HepG2 (cell line): ENCODE measurements around the gene HES6. TPM values are rescaled to one million over a fixed set of nuclear protein-coding genes. Genes with fewer than 3 reads are reported as not detected.
A peak's percentile ranks its signal among the peaks of the same experiment; 100 is the strongest.

Source experiments
- JARID2 ChIP-seq: sonication (generic); formaldehyde crosslinking; IDR thresholded peaks from 2 replicates; pipeline ENCODE4 v1.8.1; 2023; ENCODE audit warnings: missing genetic modification reagents, inconsistent platforms; ENCODE audit not compliant: insufficient replicate concordance
- LCORL ChIP-seq, 2 experiments: fragments of 450-650 bp in 1 of 2; sonication (generic) in 1 of 2; formaldehyde crosslinking in 1 of 2; IDR thresholded peaks; 2 replicates each; pipeline versions ENCODE4 v1.5.0 to v1.6.1; 2017 to 2020; ENCODE audit warnings: antibody characterized with exemption in 1 of 2, missing genetic modification reagents in 1 of 2
- MLXIP ChIP-seq: sonication (generic); formaldehyde crosslinking; IDR thresholded peaks from 2 replicates; pipeline ENCODE4 v1.9.0; 2021; ENCODE audit warnings: missing genetic modification reagents, borderline replicate concordance
- MZF1 ChIP-seq: sonication (generic); formaldehyde crosslinking; IDR thresholded peaks from 2 replicates; pipeline ENCODE4 v1.8.1; 2023; ENCODE audit warnings: mild to moderate bottlenecking, missing genetic modification reagents, borderline replicate concordance
- NCOA1 ChIP-seq: sonication (generic); formaldehyde crosslinking; IDR thresholded peaks from 2 replicates; pipeline ENCODE4 v1.9.0; 2021; ENCODE audit warnings: missing genetic modification reagents
- NFYB ChIP-seq: sonication (generic); formaldehyde crosslinking; IDR thresholded peaks from 2 replicates; pipeline ENCODE4 v1.4.0; 2020; ENCODE audit warnings: missing genetic modification reagents
- PHF5A ChIP-seq: IDR thresholded peaks from one replicate; pipeline ENCODE4 v1.6.1; 2018; ENCODE audit warnings: low read depth, missing genetic modification reagents; ENCODE audit not compliant: unreplicated experiment
- POLR2A ChIP-seq, 2 experiments: IDR thresholded peaks; 2 replicates each; pipeline ENCODE4 v1.6.1; 2011; ENCODE audit warnings: low read depth in 2 of 2, low read length in 2 of 2, mild to moderate bottlenecking in 1 of 2, moderate library complexity in 1 of 2; ENCODE audit not compliant: insufficient read depth in 1 of 2
- TBX3 ChIP-seq: fragments of 450-650 bp; IDR thresholded peaks from 2 replicates; pipeline ENCODE4 v1.6.1; 2017; ENCODE audit warnings: antibody characterized with exemption, mild to moderate bottlenecking, inconsistent platforms, borderline replicate concordance
- TRIM22 ChIP-seq: fragments of 450-650 bp; IDR thresholded peaks from 2 replicates; pipeline ENCODE4 v1.6.1; 2017
- ZBTB8A ChIP-seq: sonication (generic); formaldehyde crosslinking; IDR thresholded peaks from 2 replicates; pipeline ENCODE4 v1.4.0; 2020; ENCODE audit warnings: mild to moderate bottlenecking, low read depth, missing genetic modification reagents, borderline replicate concordance
- ZNF207 ChIP-seq: fragments of 450-650 bp; IDR thresholded peaks from 2 replicates; pipeline ENCODE4 v1.6.1; 2016; ENCODE audit warnings: antibody characterized with exemption, borderline replicate concordance
- ZNF253 ChIP-seq: sonication (generic); formaldehyde crosslinking; IDR thresholded peaks from 2 replicates; pipeline ENCODE4 v1.8.0; 2022; ENCODE audit warnings: mild to moderate bottlenecking, missing genetic modification reagents, borderline replicate concordance
- ZNF282 ChIP-seq: fragments of 450-650 bp; IDR thresholded peaks from 2 replicates; pipeline ENCODE4 v1.6.1; 2018; ENCODE audit not compliant: partially characterized antibody
- ZNF337 ChIP-seq: sonication (generic); formaldehyde crosslinking; IDR thresholded peaks from 2 replicates; pipeline ENCODE4 v1.5.1; 2020; ENCODE audit warnings: missing genetic modification reagents, low read depth, mild to moderate bottlenecking, borderline replicate concordance
- ZNF451 ChIP-seq: sonication (generic); formaldehyde crosslinking; IDR thresholded peaks from 2 replicates; pipeline ENCODE4 v1.5.0; 2020; ENCODE audit warnings: mild to moderate bottlenecking, missing genetic modification reagents
- ZNF563 ChIP-seq: sonication (generic); formaldehyde crosslinking; IDR thresholded peaks from 2 replicates; pipeline ENCODE4 v1.8.0; 2022; ENCODE audit warnings: mild to moderate bottlenecking, moderate library complexity, missing genetic modification reagents
- ZNF616 ChIP-seq: sonication (generic); formaldehyde crosslinking; IDR thresholded peaks from 2 replicates; pipeline ENCODE4 v1.5.0; 2020; ENCODE audit warnings: low read depth, mild to moderate bottlenecking, missing genetic modification reagents
- polyA plus RNA-seq, 8 experiments: library from polyadenylated mRNA; depleted of rRNA in 3 of 8; stranded (reverse) in 7 of 8; unstranded in 1 of 8; fragments of >200 nt; fragmentation: Illumina TruSeq in 4 of 8; extraction: Trizol in 4 of 8; gene quantifications; 2 replicates each; pipeline versions ENCODE4 v1.2.1 to v1.2.3, GENCODE V29; 2011 to 2016; ENCODE audit warnings: low read depth in 4 of 8, missing spikeins in 1 of 8, mixed read lengths in 1 of 8; ENCODE audit not compliant: insufficient read depth in 1 of 8
- total RNA-seq, 5 experiments: library from RNA; depleted of rRNA; stranded (reverse); fragments of >200 nt; fragmentation: Illumina TruSeq; extraction: Trizol; gene quantifications; 2 replicates each; pipeline ENCODE4 v1.2.3, GENCODE V29; 2016; ENCODE audit warnings: low read depth in 1 of 5
- TF ChIP-seq, protein P1 (sequence below): sonication (generic); formaldehyde crosslinking; IDR thresholded peaks from 2 replicates; pipeline ENCODE4 v1.8.0; 2022; ENCODE audit warnings: low read depth, missing genetic modification reagents
- TF ChIP-seq, protein P2 (sequence below): sonication (generic); formaldehyde crosslinking; IDR thresholded peaks from 2 replicates; pipeline ENCODE4 v1.4.0; 2020; ENCODE audit warnings: missing genetic modification reagents, mild to moderate bottlenecking, borderline replicate concordance

The HES6 gene
- total and polyA plus RNA-seq, 2 of the 13 experiments (the other 11 are each of a cell fraction or from before 2014, with no cell fraction given), result 19.5 to 82.8 TPM

DNA sequence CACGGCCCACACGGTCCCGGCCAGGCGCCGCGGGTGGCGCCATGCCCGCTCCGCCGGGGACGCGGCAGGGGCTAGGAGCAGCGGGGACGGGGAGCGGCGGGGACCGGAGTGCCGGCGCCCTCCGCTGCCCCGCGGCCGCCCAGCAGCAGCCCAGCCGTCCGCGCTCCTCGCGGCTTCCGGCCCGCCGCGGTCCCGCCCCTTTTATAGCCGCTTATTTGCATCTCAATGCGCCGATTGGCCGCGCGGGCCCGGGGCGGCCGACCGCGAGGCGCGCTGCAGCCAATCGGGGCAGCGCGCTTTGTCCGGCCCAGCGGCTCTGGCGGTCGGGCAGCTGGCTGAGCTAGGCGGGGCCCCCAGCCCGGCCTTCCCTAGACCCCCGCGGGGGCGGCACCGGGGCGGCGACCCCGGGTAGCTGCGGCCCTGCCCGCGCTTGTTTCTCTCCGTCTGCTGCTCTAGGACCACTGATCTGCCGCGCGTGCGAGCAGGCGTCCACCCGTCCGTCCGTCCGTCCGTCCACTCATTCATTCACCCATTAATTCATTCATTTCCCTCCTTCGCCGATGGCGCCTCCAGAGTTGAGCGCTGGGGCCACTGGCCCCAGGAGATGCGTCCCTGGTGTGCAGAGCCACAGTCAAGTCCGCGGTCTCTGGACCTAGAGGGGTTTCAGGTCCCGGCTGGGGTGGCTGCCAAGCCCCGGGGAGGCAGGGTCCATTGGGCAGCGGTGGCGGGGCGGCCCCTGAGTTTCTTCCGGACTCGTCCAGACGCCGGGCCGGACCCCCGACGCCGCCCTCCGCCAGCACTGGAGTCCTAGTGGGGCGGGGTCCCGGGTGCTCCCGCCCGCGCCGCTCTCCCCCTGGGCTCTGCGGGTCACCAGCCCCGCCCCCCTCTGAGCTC lies at the start of gene HES6 (continued):
- TF ChIP-seq ZNF282 (no peak), NFYB (CRISPR knock-in tag) (peak; percentile 84), ZBTB8A (CRISPR knock-in tag) (no peak), ZNF207 (no peak), ZNF451 (CRISPR knock-in tag) (peak; percentile 75; the same call in 1 of the 2 replicates), TRIM22 (no peak), LCORL (IDR thresholded peaks at IDR 0.05) (no peak), LCORL (CRISPR knock-in tag; IDR thresholded peaks at IDR 0.05) (peak; percentile 37; the same call in 1 of the 2 replicates), JARID2 (CRISPR knock-in tag) (no peak), MLXIP (0 out of 2 replicates have a peak, but pooled peaks have one; percentile 40), ZNF253 (no peak; the same call in 1 of the 2 replicates), TBX3 (no peak), ZNF337 (CRISPR knock-in tag) (no peak), NCOA1 (CRISPR knock-in tag) (no peak; the same call in 1 of the 2 replicates), ZNF563 (peak; percentile 33), ZNF616 (CRISPR knock-in tag) (peak; percentile 79; the same call in 1 of the 2 replicates), PHF5A (CRISPR knock-in tag) (no peak), MZF1 (no peak), POLR2A (IDR thresholded peaks at IDR 0.05; ENCODE audit: insufficient read depth in 1 of 2, low read depth in 2 of 2, low read length in 2 of 2) (peak in 1 of 2 experiments; percentile 95; a peak in 2 of 4 replicates)
- TF ChIP-seq, protein P1, sequence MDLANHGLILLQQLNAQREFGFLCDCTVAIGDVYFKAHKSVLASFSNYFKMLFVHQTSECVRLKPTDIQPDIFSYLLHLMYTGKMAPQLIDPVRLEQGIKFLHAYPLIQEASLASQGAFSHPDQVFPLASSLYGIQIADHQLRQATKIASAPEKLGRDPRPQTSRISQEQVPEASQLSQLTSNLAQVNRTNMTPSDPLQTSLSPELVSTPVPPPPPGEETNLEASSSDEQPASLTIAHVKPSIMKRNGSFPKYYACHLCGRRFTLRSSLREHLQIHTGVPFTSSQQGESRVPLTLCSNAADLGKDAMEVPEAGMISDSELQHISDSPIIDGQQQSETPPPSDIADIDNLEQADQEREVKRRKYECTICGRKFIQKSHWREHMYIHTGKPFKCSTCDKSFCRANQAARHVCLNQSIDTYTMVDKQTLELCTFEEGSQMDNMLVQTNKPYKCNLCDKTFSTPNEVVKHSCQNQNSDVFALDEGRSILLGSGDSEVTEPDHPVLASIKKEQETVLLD (CRISPR knock-in tag), result peak; percentile 78; the same call in 1 of the 2 replicates
- TF ChIP-seq, protein P2, sequence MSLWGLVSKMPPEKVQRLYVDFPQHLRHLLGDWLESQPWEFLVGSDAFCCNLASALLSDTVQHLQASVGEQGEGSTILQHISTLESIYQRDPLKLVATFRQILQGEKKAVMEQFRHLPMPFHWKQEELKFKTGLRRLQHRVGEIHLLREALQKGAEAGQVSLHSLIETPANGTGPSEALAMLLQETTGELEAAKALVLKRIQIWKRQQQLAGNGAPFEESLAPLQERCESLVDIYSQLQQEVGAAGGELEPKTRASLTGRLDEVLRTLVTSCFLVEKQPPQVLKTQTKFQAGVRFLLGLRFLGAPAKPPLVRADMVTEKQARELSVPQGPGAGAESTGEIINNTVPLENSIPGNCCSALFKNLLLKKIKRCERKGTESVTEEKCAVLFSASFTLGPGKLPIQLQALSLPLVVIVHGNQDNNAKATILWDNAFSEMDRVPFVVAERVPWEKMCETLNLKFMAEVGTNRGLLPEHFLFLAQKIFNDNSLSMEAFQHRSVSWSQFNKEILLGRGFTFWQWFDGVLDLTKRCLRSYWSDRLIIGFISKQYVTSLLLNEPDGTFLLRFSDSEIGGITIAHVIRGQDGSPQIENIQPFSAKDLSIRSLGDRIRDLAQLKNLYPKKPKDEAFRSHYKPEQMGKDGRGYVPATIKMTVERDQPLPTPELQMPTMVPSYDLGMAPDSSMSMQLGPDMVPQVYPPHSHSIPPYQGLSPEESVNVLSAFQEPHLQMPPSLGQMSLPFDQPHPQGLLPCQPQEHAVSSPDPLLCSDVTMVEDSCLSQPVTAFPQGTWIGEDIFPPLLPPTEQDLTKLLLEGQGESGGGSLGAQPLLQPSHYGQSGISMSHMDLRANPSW, result no peak
